Globus pallidus (tissue), 1 donor: ENCODE results near the gene CRELD1.
"Not testable (repeated sequence)": the region's sequence is repeated elsewhere in the genome, so short reads cannot be mapped to it uniquely, and the experiment has no call there.

ENCODE experiments used
- DNase-seq: peaks from one replicate; pipeline ENCODE4 v3.0.0-alpha.2; 2015; ENCODE audit warnings: low spot score

CRELD1 gene

DNA sequence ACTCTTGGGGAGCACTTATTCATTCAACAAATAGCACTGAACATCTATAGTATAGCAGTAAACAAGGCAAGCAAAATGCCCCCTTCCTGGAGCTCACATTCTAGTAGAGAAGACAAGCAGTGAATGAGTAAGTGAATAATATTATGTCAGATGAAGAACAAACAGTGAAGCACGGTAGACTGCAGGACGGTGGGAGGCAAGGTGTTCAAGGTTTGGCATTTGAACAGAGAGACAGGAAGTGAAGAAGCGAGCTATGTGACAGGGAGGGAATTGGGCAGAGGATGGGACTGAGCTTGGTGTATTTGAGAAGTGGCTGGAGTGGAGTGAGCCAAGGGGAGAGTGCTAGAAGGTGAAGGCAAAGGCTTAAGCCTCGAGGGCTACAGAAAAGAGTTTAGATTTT lies 1.4 kb downstream of the CRELD1 start:
- DNase-seq, result no peak

DNA sequence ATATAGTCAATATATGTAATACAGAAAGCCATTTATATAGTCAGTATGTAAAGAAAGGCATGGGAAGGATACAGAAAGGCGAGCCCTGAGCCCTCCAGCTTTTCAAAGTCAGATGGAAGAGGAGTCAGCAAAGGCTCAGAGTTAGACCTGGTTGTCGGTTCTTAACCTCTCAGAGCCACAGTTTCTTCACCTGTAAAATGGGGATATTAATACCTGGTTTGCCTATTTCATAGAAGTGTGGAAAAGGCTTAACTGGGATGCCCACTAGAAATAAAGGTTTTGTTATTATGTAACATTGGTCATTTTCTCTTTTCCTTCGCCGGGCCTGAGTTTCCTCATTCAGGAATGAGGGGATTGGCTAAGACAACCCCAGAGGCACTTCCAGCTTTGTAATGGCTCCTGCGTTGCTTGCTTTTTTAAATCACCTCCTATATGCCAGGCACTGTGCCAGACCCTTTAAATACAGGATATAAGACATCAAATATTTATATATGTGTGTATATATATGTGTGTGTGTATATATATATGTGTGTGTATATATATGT lies 2.4 kb downstream of the CRELD1 start:
- no peak for DNase-seq

DNA sequence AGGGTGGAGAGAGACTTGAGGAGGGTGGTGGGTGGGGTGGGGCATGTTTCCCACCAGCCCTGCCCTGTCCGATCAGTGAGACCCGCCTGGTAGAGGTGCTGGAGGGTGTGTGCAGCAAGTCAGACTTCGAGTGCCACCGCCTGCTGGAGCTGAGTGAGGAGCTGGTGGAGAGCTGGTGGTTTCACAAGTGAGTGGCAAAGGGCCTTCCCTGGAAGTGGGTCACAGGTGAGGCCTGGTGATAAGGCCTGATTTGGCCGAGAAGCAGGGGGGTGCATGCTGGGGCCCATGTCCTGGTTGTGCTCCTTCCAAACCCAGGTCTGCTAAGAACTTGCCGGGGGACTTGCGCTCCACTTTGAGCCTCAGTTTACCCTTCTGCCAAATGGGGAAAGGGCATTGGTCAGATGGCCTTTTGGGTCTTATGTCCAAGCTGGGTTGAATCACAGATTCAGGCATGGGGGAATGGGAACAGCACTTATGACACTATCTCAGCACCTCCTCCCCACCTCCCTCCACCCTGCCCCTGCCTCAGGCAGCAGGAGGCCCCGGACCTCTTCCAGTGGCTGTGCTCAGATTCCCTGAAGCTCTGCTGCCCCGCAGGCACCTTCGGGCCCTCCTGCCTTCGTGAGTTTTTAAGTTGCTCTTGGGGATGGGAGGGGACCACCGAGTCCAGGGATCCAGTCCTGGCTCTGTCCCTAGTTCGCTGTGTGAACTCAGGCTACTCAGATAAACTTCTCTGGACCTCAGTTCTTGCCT lies 4.0 kb downstream of the CRELD1 start:
- no peak for DNase-seq

DNA sequence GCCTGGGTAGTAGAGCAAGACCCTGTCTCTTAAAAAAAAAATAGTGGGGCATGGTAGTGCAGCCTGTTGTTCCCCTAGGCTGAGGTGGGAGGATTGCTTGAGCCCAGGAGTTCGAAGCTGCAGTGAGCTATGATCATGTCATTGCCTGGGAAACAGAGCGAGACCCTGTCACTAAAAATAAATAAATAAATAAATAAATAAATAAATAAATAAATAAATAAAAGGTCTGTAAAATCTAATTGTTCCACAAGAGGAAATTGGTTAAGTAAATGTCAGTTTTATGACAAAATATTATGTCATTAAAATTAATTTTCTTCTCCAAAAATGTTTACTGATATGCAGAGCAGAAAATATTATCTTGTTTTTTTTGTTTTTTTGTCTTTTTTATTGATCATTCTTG lies 5.3 kb downstream of the CRELD1 start:
- DNase-seq, result no peak

DNA sequence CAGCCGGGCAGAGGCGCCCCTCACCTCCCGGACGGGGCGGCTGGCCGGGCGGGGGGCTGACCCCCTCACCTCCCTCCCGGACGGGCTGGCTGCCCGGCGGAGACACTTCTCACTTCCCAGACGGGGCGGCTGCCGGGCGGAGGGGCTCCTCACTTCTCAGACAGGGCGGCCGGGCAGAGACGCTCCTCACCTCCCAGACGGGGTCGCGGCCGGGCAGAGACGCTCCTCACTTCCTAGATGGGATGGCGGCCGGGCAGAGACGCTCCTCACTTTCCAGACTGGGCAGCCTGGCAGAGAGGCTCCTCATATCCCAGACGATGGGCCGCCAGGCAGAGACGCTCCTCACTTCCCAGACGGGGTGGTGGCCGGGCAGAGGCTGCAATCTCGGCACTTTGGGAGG lies 6.3 kb downstream of the CRELD1 start:
- DNase-seq, result not testable (repeated sequence)

DNA sequence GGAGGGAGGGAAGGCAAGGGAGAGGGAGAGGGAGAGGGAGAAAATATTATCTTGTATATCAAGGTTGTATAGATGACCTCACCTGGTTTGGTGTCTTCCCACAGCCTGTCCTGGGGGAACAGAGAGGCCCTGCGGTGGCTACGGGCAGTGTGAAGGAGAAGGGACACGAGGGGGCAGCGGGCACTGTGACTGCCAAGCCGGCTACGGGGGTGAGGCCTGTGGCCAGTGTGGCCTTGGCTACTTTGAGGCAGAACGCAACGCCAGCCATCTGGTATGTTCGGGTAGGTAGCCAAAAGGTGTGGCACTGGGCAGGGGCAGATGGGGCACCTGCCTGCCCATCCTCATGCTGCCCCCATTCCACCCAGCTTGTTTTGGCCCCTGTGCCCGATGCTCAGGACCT lies 7.1 kb downstream of the CRELD1 start:
- DNase-seq, result no peak

DNA sequence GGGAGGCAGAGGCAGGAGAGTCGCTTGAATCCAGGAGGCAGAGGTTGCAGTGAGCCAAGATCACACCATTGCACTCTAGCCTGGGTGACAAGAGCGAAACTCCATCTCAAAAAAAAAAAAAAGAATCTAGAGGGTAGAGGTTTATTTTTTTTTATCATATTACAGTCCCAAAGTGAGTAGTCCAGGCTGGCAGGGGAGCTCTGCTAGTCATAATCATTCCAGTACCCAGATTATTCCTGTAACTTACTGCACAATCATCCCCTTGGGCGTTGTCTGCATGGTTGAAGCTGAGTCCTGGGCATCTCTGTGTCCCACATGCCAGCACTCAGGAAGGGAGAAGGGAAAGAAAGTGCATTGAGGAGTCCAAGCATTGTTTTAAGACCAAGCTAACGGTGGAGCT lies 8.5 kb downstream of the CRELD1 start:
- DNase-seq, result no peak

DNA sequence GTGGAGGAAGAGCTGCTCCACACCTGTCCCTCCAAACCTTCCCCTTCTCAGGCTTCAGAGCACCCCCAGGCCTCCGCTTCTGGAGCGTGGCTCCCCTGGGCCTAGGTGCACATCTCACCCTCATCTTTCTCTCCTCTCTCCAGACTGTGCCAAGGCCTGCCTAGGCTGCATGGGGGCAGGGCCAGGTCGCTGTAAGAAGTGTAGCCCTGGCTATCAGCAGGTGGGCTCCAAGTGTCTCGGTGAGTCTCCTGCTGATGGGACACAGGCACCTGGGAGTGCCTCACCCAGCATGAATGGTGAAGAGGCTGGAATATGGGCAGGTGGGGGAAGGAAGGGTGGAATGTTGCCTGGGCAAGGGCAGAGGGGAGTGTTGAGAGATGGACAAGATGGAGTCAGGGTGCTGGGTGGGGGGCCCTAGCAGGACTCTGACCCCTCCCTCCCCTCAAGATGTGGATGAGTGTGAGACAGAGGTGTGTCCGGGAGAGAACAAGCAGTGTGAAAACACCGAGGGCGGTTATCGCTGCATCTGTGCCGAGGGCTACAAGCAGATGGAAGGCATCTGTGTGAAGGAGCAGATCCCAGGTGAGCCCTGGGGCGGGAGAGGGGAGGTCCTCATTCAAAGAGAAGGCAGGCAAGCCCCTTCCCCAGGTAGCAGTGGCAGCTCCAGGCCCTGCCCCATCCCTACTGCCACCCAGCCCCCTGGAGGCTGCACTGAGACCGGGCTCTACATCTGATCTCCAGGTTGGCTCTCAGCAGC lies 9.5 kb downstream of the CRELD1 start:
- no peak for DNase-seq

DNA sequence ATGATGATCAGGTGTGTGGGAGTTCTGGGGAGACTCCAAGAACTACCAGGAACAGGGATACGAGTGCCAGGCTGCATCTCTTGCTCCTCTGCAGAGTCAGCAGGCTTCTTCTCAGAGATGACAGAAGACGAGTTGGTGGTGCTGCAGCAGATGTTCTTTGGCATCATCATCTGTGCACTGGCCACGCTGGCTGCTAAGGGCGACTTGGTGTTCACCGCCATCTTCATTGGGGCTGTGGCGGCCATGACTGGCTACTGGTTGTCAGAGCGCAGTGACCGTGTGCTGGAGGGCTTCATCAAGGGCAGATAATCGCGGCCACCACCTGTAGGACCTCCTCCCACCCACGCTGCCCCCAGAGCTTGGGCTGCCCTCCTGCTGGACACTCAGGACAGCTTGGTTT lies 10.6 kb downstream of the CRELD1 start:
- no peak for DNase-seq

DNA sequence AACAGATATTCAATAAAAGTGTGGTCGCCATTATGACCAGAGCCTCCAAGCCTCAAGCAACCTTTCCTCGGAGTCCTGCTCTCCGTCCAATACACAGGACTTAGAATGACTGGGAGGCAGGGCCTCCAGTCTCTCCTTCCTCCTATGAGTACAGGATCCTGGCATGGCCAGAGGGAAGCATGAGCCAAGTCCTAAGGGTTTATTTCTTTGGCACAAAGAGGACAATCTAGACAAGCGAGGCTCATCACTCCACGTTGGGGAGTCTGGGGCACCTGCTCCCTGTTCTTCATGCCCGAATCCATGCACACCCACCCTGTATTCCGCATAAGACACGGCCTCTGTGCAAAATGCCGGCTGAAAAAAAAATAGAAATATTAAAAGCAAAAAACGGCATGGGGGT lies 11.7 kb downstream of the CRELD1 start:
- DNase-seq, result no peak

DNA sequence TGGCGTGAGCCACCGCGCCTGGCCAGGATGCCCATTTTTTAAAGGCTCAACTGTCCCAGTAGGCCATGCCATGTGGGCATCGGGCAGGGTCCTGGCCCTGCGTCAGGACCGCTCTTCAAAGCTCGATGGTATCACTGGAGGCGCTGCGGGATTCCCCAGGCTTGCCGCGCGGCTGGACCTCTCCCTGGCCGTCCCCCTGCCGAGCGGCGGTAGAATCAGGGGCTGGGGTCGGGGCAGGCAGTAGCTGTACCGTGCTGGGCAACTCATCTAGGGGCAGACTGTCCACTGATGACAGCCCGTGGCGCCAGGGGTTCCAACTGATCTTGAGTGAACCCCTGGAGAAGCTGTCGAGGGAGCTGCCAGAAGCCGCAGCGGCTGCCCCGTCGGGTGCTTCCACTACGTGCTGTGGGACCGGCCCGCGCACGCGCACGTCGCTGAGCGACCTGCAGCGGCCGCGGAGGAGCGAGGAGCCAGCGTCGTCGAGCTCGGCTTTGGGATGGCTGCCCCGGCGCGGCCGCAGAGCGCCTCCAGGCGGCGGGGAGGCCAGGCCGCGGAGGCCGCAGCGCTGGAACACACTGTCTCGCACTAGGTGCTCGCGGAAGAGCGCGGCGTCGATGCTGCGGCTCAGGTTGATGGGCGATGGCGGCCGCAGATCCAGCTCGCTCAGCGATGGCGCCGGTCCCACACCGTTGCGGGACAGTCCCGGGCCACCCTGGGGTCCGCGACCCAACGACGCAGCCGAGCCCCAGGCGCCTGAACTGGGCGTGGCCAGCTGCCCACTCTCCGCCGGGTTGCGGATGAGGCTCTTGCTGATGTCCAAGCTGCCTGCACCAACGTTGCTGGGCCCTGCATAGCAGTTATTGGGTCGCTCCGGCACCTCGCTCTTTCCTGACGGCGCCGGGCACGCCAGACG lies 12.7 kb downstream of the CRELD1 start:
- DNase-seq, result peak; percentile 82

DNA sequence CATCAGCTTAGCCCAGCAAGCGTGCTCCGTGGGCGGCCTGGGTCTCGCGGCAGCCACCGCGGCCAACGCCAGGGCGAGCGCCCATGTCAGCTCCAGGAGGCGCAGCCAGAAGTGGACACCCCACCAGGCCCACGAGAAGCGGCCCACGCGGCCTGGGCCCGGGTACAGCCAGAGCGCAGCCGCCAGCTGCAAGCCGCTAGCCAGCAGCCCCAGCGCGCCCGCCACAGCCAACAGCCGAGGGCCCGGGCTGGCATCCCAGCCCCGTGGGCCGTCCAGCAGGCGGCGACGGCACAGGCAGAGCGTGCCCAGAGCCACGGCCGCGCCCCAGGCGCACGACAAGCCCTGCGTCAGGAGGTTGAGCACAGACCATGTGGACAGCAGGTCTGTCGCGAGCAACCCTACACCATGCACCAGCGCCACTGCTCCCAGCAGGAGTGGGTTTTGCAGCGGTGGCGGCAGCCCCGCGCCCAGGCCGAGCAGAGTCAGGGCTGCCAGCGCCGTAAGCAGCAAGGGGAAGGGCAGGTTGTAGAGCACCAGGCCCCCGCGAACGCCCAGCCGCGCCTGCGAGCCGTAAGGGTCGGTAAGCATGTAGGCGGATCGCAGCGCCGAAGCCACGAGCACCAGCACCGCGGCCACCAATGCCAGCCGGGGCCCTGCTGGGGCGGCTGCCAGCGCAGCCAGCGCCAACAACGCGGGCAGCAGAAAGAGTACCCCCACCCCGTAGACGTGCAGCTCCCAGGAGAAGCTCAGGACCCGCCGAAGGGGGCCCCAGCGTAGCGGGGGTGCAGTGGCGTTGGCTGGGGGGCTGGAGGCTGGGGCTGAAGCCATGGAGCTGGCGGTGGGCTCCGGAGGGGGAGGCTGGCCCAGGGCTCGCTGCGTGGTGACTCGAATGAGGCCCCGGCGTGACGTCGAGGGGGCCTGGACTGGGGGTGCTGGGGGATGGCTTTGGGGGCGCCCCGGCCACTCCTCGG lies 13.7 kb downstream of the CRELD1 start:
- peak; percentile 69 for DNase-seq

DNA sequence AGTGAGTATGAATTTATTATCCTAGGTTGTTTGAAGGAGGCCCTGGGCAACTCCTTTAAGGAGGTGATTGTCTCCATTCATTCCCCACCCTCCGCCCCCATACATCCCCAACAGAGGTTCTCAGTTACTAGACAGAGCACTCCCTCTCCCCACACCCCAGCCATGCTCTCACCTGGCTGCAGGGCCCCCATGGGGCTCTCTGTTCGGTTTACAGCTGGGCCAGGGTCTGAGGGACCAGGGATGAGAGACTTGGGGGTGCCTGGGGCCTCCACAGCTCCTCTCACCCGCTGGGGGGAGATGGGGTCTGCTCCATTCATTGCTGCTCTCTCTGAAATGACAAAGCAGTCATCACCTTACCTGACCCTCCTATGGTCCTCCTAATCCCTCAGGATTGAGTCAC lies 15.0 kb downstream of the CRELD1 start:
- DNase-seq, result no peak

DNA sequence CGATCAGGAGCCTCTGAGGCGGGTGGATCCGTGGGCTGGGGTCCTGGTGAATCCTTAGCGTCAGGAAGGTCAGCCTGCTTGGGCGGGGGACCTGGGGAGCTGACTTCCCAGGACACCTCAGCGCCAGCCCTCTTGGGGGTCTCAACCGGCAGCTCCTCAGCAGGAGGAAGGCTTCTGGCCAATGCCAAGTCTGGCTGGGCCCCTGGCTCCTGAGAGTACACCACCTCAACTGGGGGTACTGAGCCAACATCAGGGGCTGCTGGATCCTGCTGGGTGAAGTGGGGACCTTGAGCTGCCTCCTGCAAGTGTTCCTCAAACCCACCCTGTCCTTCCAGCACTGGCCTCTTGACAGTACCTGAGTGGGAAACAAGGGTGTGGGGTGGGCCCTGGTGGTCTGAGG lies 15.5 kb downstream of the CRELD1 start:
- no peak for DNase-seq

DNA sequence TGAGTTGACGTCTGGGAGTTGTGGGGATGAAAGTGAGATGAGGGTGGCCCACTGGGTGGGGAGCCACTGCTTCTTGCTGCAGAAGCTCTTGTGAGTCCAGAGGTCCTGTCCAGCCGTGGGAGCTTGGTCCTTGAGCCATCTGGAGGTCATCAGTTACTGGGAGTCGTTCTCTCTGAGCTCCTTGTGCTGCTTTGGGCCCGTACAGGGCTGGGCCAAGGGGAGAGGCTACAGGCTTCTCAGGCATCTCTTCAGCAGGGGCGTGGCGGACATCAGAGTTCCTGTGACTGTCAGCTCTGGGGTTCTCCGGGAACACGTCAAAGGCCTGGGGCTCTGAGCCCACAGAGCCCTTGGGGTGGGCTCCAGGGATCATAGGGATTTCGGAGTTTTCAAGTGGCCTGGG lies 16.0 kb downstream of the CRELD1 start:
- DNase-seq, result no peak

DNA sequence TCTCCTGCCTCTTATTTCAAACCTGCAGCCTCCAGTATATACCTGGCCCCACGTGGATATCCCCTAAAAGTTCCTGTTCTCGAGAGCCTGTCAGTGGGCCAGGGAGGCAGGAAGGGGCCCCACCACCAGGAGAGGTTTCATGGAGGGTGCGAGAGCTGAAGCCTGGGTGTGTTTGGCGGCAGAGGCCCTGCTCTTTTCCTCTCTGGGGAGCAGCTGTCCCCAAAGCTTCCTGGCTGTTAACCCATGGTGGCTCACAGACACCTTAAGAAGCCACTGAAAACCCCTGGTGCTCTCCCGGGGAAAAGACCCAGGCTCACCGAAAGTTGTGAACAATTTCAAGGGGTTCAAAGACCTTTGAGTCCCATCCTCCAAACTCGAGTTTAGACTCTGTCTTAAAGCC lies 17.5 kb downstream of the CRELD1 start:
- no peak for DNase-seq

DNA sequence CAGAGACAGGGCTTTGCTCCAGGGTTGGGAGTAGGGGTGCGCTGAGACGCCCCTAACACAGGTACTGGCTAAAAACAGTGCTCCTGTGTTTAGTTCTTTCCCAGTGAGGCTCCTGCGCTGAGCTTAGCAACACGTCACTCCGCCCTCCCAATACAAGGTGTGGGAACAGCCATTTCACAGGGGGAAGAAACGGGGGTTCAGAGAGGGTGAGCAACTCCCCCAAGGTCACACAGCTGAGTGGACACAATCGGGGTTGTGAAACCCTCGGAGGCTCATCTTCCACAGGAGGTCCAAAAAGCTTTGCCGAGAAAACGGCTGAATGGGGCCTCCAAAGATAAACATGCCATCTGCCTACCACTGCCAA lies 17.9 kb downstream of the CRELD1 start:
- no peak for DNase-seq

DNA sequence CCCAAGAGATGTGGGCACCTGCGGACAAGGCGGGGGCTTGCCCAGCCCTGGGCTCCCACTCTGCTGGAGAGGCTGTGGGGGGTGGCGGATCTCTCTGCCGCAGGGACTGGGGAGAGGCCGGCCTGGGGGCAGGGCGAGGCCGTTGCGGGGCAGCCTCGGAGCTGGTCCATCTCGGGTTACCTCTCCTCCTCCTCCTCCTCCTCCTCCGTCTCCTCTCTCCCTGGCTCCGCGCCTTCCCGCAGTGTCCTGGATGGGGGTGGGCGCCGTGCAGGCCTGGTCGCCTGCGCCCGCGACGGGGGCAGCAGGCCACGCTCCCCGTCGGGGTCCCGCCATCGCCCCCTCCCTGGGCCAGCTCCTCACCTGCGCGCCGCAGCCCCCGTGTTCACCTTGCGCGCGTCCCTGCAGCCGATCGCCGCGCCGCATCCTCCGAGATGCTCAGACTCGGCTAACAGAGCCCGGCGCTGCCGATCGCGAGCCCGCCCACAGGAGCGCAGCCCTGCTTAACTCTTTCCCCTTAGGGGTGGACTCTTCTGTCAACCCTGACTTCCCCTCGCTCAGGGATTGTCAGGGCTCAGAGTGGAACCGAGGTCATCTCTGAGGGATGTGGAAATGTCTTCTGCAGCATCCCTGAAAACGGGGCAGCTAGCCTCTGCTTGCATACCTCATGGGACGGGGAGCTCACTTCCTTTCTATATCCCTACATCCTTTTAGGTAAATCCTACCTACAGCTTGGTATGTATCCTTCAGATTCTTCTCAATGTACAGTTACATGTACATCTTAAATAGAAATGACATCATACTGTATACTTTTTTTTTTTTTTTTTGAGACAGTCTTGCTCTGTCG lies 18.6 kb downstream of the CRELD1 start, which contains the start of gene PRRT3:
PRRT3 (minus strand) TSS at position 447 of the 844 bp plus-strand sequence. CDS start 2,293 bp downstream, outside the sequence.
- DNase-seq, result no peak

DNA sequence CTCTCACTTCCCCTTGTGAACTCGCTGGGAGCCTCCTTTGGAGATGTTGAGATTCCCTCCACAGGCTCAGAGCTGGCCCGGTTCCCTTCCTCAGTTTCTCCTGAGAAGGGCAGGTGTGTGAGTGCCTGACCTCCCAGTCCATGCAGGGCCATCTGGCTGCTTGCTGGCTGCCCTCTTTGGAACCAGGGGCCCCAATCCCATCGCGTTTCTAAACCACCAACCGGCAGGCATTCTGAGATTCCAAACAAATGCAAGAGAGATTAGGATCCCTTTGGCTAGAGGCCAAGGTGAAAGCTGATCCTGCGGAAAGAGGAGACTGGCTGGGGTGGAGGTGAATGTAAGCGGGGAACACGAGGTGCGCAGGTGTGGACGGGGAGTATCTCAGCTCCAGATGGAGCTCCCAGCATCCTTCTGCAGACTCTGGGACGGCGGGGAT lies 21.5 kb downstream of the CRELD1 start:
- DNase-seq, result no peak
